Brain microvascular endothelial cell (primary cell): ENCODE data around the gene OR52R1.

Experiments used
- DNase-seq: peaks from one replicate; pipeline ENCODE4 v3.0.0-alpha.2; 2020
- H3K27ac ChIP-seq: fragments of 250-450 bp; sonication (Bioruptor Pico); 2 replicates; pipeline ENCODE4 v1.5.1; 2020; ENCODE audit warnings: mild to moderate bottlenecking, moderate library complexity
- H3K27me3 ChIP-seq: fragments of 250-450 bp; sonication (Bioruptor Pico); replicated peaks from 2 replicates; pipeline ENCODE4 v1.5.1; 2020; ENCODE audit warnings: mild to moderate bottlenecking
- H3K36me3 ChIP-seq: fragments of 250-450 bp; sonication (Bioruptor Pico); replicated peaks from 2 replicates; pipeline ENCODE4 v1.5.1; 2020; ENCODE audit warnings: mild to moderate bottlenecking
- H3K4me3 ChIP-seq: 2 replicates; pipeline ENCODE4 v1.5.1; 2011; ENCODE audit warnings: low read depth, mild to moderate bottlenecking, control low read depth, low read length, moderate library complexity
- CTCF ChIP-seq: IDR thresholded peaks from 2 replicates; pipeline ENCODE4 v1.5.1; 2011; ENCODE audit warnings: low read depth, mild to moderate bottlenecking, moderate library complexity, low read length, control low read depth, inconsistent platforms; ENCODE audit errors: missing control alignments
- in situ Hi-C: cut with HindIII; loops from 2 replicates; pipeline ENCODE4 v1.10.0; 2017; ENCODE audit warnings: low sequenced_read_pairs, low pct_ligation_motif_present

OR52R1 gene

GRCh38 chr11:4763096-4763495 is 41.1 kb downstream of the OR52R1 start:
- no peak overlapping the region for H3K27ac ChIP-seq
- no peaks in the 10 kb centered on the region for H3K27me3 ChIP-seq
- H3K4me3 ChIP-seq, result no peak overlapping the region
- no peak for TF ChIP-seq CTCF
- in situ Hi-C loops, result no loop called here
- no peaks in the 10 kb centered on the region for H3K36me3 ChIP-seq
- DNase-seq, result no peak
